GF-D8 (cell line): ENCODE measurements around the gene ZMAT5.

Experiments used
- DNase-seq: peaks from one replicate; lab custom pipeline; 2025; lab: John Stamatoyannopoulos, UW

Gene ZMAT5

GRCh38 chr22:29706486-29706885 is 60.3 kb downstream of the ZMAT5 start:
- DNase-seq: no peak

DNA sequence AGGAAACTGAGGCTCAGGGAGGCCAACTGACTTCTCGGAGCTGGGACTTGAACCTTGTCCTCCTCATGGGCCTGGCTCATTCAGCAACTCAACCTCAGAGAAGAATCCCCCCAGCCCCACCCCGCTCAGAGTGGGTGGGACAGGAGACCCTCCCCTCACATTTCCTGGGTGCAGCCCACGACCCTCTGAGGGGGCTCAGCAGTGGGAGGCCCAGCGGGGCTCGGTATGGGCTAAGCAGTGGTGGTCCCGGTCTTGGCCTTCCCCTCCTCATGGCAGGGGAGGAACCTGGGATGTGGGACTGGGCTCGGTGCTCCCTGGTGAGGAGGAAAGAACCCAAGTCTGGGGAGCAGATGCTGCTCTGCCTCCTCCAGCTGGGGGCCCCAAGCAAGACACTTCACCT is 61.2 kb downstream of the ZMAT5 start:
- DNase-seq: no peak

DNA sequence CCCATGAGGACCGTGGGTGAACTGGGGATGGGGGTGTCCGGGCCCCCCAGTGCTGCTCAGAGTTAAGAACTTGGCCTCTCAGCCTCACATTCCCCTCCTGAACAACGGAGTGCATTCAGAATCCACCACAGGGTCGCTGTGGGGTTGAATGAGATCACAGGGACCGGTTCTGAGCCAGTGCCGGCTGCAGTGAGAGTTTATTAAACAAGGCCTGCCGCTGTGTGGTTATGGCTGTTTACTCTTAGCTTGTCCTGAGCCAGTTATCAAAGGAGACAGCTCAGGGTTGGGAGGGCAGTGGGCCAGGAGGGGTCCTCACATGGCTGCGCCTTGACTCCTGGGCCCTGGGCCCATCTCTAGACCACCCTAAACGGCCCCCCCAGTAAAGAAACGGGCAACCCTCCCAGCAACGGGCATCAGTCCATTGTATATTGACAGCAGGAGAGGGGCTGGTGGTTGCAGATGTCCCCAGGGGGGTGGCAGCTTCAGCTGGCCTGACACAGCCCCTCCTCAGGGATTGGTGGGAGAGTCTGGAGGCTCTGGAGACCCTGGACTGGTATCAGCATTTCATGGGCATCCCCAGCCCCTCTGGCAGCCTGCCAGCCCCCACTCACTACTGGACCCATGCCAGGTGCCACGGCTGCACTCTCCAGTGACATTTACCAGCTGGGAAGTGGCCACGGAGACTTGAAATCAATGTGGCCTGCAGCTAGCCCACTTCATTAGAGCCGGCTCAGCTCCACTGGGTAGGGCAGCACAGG is 62.1 kb downstream of the ZMAT5 start:
- DNase-seq: no peak

- no peak for DNase-seq
Observed at GRCh38 chr22:29703569-29704195, 63.1 kb downstream of the ZMAT5 start.

GRCh38 chr22:29702931-29703501 is 63.8 kb downstream of the ZMAT5 start:
- no peak for DNase-seq

DNA sequence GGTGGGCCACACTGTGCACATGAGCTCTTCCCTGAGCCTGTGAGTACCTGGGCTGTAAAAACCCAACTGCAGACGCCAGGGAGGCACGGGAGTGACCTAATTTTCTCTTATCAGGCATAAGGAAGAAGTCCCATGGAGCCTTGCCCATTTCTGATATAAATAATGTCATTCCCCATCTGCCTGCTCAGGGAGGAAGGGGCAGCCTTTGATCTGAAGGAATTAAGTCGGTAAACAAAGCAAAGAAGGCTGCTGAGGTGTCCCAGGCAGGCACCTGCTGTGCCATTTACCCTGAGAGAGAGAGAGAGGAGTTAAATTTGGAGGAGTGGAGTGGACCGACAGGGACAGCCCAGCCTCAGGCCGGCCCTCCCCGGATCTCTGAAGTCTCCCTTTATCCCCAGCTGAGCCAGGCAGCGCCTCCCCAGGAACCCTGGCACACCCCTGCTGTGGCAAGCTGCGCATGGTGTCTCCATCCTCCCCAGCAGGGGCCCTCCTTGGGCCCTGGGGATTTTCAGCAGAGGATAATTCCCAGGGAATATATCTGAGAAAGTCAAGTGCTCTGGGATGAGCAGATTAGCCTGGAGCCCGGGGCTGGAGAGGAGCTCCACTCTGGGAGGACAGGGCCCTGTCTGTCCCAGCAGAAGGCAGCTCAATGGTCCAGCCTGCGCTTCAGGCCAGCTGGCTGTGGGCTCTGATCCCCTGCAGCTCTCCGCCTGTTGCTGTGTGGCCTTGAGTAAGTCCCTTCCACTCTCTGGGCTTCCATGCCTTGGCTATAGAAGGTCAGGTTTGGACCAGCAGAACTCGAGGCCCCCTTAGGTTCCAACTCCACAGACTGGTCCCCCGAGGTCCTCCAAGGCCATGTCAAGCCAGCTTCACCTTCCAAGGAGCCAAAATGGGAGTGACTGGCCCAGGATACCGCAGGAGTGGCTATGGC is 64.5 kb downstream of the ZMAT5 start:
- no peak for DNase-seq

GRCh38 chr22:29701155-29701999 is 65.4 kb downstream of the ZMAT5 start:
- DNase-seq: peak; percentile 30

DNA sequence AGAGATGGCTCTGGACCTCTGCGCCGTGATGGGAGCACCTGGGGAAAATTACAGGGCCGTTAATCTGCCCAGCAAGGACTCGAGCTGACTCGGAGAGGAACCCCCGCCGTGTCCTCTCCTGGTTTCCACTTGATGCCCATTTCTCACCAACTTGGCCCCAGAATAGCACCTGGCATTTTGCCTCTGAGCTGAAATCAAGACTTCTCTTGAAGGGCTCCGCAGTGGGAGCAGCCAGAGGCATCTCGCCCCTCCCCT is 66.0 kb downstream of the ZMAT5 start:
- no peak for DNase-seq

DNA sequence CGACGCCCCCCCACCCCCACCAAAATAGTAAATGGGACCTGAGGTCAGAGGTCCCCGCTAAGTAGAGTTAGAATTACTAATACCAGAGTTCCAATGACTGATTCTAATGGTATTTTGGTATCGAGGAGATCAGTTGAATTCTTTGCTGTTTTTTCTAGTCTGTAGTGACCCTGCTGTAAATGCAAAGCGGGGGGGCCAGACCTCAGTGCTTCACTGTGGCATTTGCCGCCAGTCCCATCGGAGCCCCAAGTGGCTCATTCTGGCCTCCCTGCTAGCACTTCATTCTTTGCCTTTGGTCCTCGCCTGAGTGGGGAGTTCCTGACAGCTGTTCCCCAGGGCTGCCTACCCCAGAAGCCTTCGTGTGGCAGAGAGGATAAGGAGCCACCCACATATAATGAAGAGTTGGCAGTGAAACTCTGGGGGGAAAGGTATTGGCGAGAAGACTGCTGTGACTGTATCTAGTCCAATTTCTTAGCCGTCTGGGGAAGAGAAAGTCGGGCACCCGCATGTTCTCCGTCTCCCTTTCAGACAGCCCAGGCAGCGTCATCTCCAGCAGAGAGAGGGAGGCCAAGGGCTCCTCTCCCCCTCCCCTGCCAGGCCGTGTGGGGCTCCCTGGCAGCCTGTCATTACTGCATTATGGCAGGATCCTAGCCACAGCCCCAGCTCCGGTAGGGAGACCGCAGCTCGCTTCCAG is 66.5 kb downstream of the ZMAT5 start:
- DNase-seq: no peak

GRCh38 chr22:29697853-29698598 is 68.8 kb downstream of the ZMAT5 start:
- DNase-seq: no peak

DNA sequence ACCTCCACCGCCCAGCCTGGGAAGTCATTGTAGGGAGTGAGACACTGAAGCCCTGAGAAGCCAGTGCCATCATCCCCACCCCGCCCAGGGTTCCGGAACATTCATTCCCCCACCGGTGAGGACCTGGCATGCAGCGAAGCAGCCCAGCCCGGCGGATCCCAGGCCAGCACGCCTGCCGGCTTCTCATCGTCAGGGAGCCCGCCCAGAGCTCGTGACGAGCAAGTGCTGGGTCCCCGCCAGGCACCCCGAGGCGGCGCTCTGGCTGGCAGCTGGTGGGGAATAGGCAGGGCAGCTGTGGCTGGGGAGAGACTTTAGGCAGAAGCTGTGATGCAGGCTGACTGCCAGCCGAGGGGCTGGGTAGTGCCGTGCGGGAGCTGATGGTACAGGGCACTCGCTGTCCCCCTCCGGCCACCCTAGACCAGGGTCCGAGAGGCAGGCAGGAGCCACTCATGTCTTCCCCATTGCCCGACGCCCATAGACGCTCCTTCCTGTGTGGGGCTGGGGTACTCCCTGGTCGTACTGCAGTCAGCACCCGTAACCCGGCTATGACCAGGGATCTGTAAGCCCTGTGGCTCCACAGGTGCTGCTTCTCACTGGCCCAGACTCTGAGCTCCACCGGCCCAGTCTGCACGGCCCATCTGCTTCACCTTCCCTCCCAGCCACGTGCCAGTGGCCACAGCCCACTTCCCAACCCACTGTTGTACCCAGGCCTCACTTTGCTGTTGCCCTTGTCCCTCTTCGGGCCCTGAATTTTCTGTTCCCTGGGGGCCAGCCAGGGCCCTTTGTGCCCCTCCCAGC is 71.5 kb downstream of the ZMAT5 start:
- no peak for DNase-seq

DNA sequence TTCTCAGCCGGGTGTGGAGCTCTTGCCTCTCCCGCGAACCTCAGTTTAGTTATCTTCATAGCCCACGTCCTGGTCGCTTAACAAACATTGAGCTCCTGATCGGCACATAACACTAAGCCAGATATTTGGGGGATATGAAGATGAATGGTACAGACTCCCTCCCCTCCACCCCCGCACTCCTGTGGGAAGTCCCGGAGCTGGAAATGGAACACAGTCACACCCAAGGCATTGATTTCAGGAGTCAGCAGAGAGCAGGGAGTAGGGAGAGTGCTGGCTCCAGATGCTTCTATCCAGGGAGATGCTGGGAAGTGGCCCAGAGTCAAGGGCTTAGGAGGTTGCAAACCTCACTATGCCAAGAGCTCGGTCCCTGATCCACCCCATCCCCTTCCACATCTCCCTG is 73.1 kb downstream of the ZMAT5 start:
- no peak for DNase-seq

GRCh38 chr22:29693161-29693560 is 73.6 kb downstream of the ZMAT5 start:
- no peak for DNase-seq

GRCh38 chr22:29692327-29692640 is 74.5 kb downstream of the ZMAT5 start:
- DNase-seq: no peak

DNA sequence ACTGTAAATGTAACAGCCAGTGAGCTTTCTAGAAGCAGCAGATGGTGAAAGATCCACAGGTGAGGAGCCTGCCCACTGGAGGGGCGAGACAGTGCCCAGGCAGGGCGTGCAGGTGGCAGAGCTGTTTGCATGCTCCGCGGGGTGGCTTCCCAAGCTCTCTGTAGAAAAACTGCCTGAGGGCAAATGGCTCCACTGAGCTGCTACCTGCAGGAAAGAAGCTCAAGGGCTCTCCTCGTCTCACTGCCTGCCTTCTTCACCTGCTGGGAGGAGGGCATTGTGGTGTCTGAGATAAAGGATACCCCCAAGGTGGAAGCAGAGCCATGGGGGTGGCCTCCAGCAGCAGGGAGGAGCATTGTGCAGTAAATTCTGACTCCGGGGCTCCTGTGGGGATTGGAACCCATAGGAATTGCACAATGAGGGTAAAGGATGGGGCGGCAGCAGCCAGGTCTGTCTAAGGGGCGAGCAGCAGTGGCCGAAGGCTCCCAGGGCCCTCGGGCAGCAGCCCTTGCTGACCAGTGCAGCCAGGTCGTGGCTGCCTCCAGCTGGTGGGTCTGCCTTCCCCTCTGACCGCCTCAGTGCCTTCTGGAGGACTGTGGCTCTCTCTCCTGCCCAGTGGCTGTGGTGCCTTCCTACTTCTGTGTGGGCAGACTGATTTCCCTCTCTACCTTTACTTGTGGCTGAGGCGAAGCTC is 75.0 kb downstream of the ZMAT5 start:
- no peak for DNase-seq

- no peak for DNase-seq
Observed at GRCh38 chr22:29690476-29690875, 76.3 kb downstream of the ZMAT5 start.

DNA sequence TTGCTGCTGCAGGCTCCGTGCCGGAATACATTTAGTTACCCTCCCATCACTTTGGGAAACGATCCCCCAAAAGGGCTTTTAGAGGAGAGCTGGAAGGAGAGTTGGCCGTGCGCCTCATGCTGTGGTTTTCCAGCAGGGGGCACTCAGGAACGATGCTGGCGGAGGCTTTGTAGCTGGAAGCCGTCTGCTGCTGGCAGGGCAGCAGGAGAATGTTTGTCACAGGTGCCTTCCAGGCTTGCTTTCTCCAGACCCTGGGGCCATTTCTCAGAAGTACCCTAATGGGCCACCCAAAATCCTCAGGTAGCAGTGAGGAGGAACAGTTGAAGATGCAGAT is 77.0 kb downstream of the ZMAT5 start:
- no peak for DNase-seq

GRCh38 chr22:29689206-29689879 is 77.5 kb downstream of the ZMAT5 start:
- DNase-seq: no peak

- DNase-seq: no peak
Observed at GRCh38 chr22:29684244-29684643, 82.6 kb downstream of the ZMAT5 start.
